HG03457 (cell line): Measurements from ENCODE around the gene ATP2B3.

Source experiments
- ATAC-seq: cut with Tn5 transposase; IDR thresholded peaks from one replicate; pipeline ENCODE4 v1.9.1; 2021; ENCODE audit warnings: moderate number of reproducible peaks; ENCODE audit not compliant: unreplicated experiment

The ATP2B3 gene

GRCh38 chrX:153488231-153488914 is 29.1 kb upstream of the ATP2B3 start:
- ATAC-seq: no peak

- no peak for ATAC-seq
These were observed 27.1 kb upstream of the ATP2B3 start for GRCh38 chrX:153490217-153490930.

- ATAC-seq: no peak
These were observed 26.0 kb upstream of the ATP2B3 start for GRCh38 chrX:153491351-153491914.

GRCh38 chrX:153491918-153492317 is 25.5 kb upstream of the ATP2B3 start:
- ATAC-seq: no peak

GRCh38 chrX:153492543-153492942 is 24.9 kb upstream of the ATP2B3 start:
- no peak for ATAC-seq

GRCh38 chrX:153493085-153493484 is 24.4 kb upstream of the ATP2B3 start:
- ATAC-seq: no peak

GRCh38 chrX:153494061-153494460 is 23.4 kb upstream of the ATP2B3 start:
- ATAC-seq: no peak

GRCh38 chrX:153494541-153495361 is 22.7 kb upstream of the ATP2B3 start, which contains the start of gene BGN:
Gene BGN (plus strand): TSS chrX:153494980. CDS start chrX:153504632, 9,652 bp downstream.
- ATAC-seq: no peak

GRCh38 chrX:153495362-153495751 is 22.1 kb upstream of the ATP2B3 start:
- ATAC-seq: no peak

GRCh38 chrX:153495903-153496589 is 21.4 kb upstream of the ATP2B3 start:
- ATAC-seq: no peak

- ATAC-seq: no peak
These were observed 20.9 kb upstream of the ATP2B3 start for GRCh38 chrX:153496590-153496959.

GRCh38 chrX:153498453-153498852 is 19.0 kb upstream of the ATP2B3 start:
- ATAC-seq: no peak

GRCh38 chrX:153499341-153499740 is 18.1 kb upstream of the ATP2B3 start:
- ATAC-seq: no peak

GRCh38 chrX:153499876-153500275 is 17.6 kb upstream of the ATP2B3 start:
- ATAC-seq: no peak

GRCh38 chrX:153500676-153501280 is 16.7 kb upstream of the ATP2B3 start:
- ATAC-seq: no peak

GRCh38 chrX:153501530-153501929 is 15.9 kb upstream of the ATP2B3 start:
- no peak for ATAC-seq

- ATAC-seq: no peak
These were observed 15.3 kb upstream of the ATP2B3 start for GRCh38 chrX:153502131-153502530.

- no peak for ATAC-seq
These were observed 14.6 kb upstream of the ATP2B3 start for GRCh38 chrX:153502796-153503195.

- ATAC-seq: no peak
These were observed 12.9 kb upstream of the ATP2B3 start for GRCh38 chrX:153504445-153505016.

- no peak for ATAC-seq
These were observed 12.1 kb upstream of the ATP2B3 start for GRCh38 chrX:153505361-153505760.
